ENCODE data around the gene HES1.

DNA sequence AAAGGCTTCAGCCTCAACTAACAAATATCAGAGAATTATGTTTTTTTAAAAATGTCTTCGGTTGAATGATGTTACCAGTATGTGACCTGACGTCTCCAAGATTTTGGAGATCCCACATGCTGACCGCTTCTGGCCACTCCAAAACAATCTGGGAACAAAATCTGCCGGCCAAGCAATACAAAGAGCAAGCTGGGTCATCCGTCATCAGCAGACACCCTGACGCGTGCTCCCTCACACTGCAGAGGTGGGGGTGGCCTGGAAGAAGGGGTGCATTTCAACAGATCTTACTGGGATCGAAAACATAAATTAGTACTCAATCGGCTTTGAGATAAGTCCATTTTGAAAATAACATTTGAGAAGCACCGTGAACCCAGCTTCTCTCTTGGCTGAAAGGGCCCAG, 33.6 kb downstream of the HES1 start:
- TF ChIP-seq, protein P1, sequence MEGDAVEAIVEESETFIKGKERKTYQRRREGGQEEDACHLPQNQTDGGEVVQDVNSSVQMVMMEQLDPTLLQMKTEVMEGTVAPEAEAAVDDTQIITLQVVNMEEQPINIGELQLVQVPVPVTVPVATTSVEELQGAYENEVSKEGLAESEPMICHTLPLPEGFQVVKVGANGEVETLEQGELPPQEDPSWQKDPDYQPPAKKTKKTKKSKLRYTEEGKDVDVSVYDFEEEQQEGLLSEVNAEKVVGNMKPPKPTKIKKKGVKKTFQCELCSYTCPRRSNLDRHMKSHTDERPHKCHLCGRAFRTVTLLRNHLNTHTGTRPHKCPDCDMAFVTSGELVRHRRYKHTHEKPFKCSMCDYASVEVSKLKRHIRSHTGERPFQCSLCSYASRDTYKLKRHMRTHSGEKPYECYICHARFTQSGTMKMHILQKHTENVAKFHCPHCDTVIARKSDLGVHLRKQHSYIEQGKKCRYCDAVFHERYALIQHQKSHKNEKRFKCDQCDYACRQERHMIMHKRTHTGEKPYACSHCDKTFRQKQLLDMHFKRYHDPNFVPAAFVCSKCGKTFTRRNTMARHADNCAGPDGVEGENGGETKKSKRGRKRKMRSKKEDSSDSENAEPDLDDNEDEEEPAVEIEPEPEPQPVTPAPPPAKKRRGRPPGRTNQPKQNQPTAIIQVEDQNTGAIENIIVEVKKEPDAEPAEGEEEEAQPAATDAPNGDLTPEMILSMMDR (IDR thresholded peaks at IDR 0.05 in 2 of 3, conservative IDR thresholded peaks at IDR 0.05 in 1 of 3; ENCODE audit: control insufficient read depth in 2 of 3, extremely low read depth in 1 of 3, insufficient read depth in 1 of 3, low read depth in 3 of 3, low read length in 3 of 3): no peak
- TF ChIP-seq, protein P2, sequence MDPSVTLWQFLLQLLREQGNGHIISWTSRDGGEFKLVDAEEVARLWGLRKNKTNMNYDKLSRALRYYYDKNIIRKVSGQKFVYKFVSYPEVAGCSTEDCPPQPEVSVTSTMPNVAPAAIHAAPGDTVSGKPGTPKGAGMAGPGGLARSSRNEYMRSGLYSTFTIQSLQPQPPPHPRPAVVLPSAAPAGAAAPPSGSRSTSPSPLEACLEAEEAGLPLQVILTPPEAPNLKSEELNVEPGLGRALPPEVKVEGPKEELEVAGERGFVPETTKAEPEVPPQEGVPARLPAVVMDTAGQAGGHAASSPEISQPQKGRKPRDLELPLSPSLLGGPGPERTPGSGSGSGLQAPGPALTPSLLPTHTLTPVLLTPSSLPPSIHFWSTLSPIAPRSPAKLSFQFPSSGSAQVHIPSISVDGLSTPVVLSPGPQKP (IDR thresholded peaks at IDR 0.05; ENCODE audit: low read depth, low read length): no peak
- TF ChIP-seq POLR2AphosphoS2 (IDR thresholded peaks at IDR 0.05; ENCODE audit: low read depth, low read length) (no peak), ZNF274 (IDR thresholded peaks at IDR 0.05; ENCODE audit: insufficient read depth, insufficient read length) (no peak), POLR2A (IDR thresholded peaks at IDR 0.05; ENCODE audit: low read depth, low read length) (no peak), JUND (IDR thresholded peaks at IDR 0.05; ENCODE audit: low read depth, low read length) (no peak), NFYB (IDR thresholded peaks at IDR 0.05; ENCODE audit: insufficient read depth, low read depth, low read length) (no peak), EP300 (IDR thresholded peaks at IDR 0.05; ENCODE audit: borderline replicate concordance in 1 of 2, control insufficient read depth in 1 of 2, low read depth in 2 of 2, low read length in 2 of 2) (no peak), REST (IDR thresholded peaks at IDR 0.05; ENCODE audit: low read depth, low read length) (no peak), EZH2 (IDR thresholded peaks at IDR 0.05; ENCODE audit: borderline replicate concordance, control insufficient read depth, low read depth, low read length) (no peak), KLF5 (IDR thresholded peaks at IDR 0.05; ENCODE audit: partially characterized antibody) (no peak), MYC (IDR thresholded peaks at IDR 0.05; ENCODE audit: insufficient read depth, insufficient read length, insufficient replicate concordance, low read length, severe bottlenecking) (no peak)

Data from GM12878 (cell line).